Neural cell (in vitro differentiated cells): Measurements from ENCODE around the gene TK1.

Source experiments
- CTCF ChIP-seq: fragments of 450-650 bp; IDR thresholded peaks from 2 replicates; pipeline ENCODE4 v1.5.1; 2014; ENCODE audit warnings: antibody characterized with exemption, mild to moderate bottlenecking, moderate library complexity; ENCODE audit not compliant: poor library complexity, severe bottlenecking
- MXI1 ChIP-seq: fragments of 450-650 bp; conservative IDR thresholded peaks from 2 replicates; pipeline ENCODE4 v1.6.1; 2014; ENCODE audit warnings: antibody characterized with exemption, mild to moderate bottlenecking; ENCODE audit not compliant: poor library complexity, severe bottlenecking
- POLR2AphosphoS5 ChIP-seq: IDR thresholded peaks from 2 replicates; pipeline ENCODE4 v1.6.1; 2012

GRCh38 chr17:78127239-78127887 is 59.5 kb downstream of the TK1 start:
- TF ChIP-seq CTCF (no peak), MXI1 (no peak), POLR2AphosphoS5 (no peak)
